ENCODE results near the gene ANKRD63.

The ANKRD63 gene

GRCh38 chr15:40303576-40303975, 20.7 kb upstream of the ANKRD63 start:
- no peak overlapping the region for H3K4ac ChIP-seq (ENCODE audit: low read depth, low read length)
- no peaks in the 10 kb centered on the region for H3K27me3 ChIP-seq (ENCODE audit: insufficient read depth, low read length)

GRCh38 chr15:40302981-40303380, 20.1 kb upstream of the ANKRD63 start:
- Histone ChIP-seq H3K9ac (ENCODE audit: low read length) (no peak overlapping the region), H4K91ac (ENCODE audit: low read depth, low read length) (no peak overlapping the region), H2AFZ (ENCODE audit: insufficient read depth, low read length, poor library complexity) (no peak overlapping the region), H3K9me3 (ENCODE audit: insufficient read depth, low read depth, low read length) (peaks cover 2% of the 10 kb centered on the region), H2BK5ac (ENCODE audit: low read depth, low read length, poor library complexity) (no peak overlapping the region), H3K4ac (ENCODE audit: low read depth, low read length) (no peak overlapping the region), H2AK5ac (ENCODE audit: low read length) (no peak overlapping the region), H3K4me1 (ENCODE audit: control insufficient read depth in 1 of 2, insufficient read depth in 2 of 2, low read length in 2 of 2) (peaks cover 20 to 23% of the 10 kb centered on the region in 2 experiments), H4K8ac (ENCODE audit: low read depth, low read length) (no peak overlapping the region), H2BK12ac (ENCODE audit: low read length) (no peak overlapping the region), H3K79me1 (ENCODE audit: low read length) (peaks cover 8% of the 10 kb centered on the region), H3K27me3 (ENCODE audit: insufficient read depth, low read length) (no peaks in the 10 kb centered on the region), H3K27ac (ENCODE audit: low read depth, low read length) (no peak overlapping the region), H3K23ac (ENCODE audit: low read length) (no peak overlapping the region), H3K36me3 (ENCODE audit: control insufficient read depth in 1 of 2, insufficient read depth in 2 of 2, low read length in 2 of 2) (no peaks in the 10 kb centered on the region), H3K79me2 (ENCODE audit: control insufficient read depth, insufficient read depth, low read length, poor library complexity) (no peaks in the 10 kb centered on the region), H4K12ac (ENCODE audit: low read depth, low read length) (no peak overlapping the region), H2BK120ac (ENCODE audit: insufficient read depth, low read length, poor library complexity) (no peak overlapping the region), H3K4me2 (ENCODE audit: low read length) (no peak overlapping the region), H3K4me3 (ENCODE audit: low read depth, low read length) (no peak overlapping the region), H3K18ac (ENCODE audit: low read length) (no peak overlapping the region), H3K14ac (ENCODE audit: low read length) (no peak overlapping the region)
- WGBS (ENCODE audit: extremely low coverage, insufficient coverage, insufficient read length), result no CpG with 5 or more reads among the region's 11 CpGs
- DNase-seq, result no peak

More at GRCh38 chr15:40303576-40303975, 20.7 kb upstream of the ANKRD63 start:
- WGBS (ENCODE audit: extremely low coverage, insufficient coverage, insufficient read length), result no CpG with 5 or more reads among the region's 2 CpGs
- H4K12ac ChIP-seq (ENCODE audit: low read depth, low read length), result no peak overlapping the region
- no peak overlapping the region for H3K23ac ChIP-seq (ENCODE audit: low read length)
- H2AK5ac ChIP-seq (ENCODE audit: low read length), result no peak overlapping the region
- no peak overlapping the region for H3K9ac ChIP-seq (ENCODE audit: low read length)
- no peak overlapping the region for H3K27ac ChIP-seq (ENCODE audit: low read depth, low read length)
- H3K79me1 ChIP-seq (ENCODE audit: low read length), result peaks cover 8% of the 10 kb centered on the region
- no peak overlapping the region for H2BK5ac ChIP-seq (ENCODE audit: low read depth, low read length, poor library complexity)
- H3K4me3 ChIP-seq (ENCODE audit: low read depth, low read length), result no peak overlapping the region
- H3K4me1 ChIP-seq (ENCODE audit: control insufficient read depth in 1 of 2, insufficient read depth in 2 of 2, low read length in 2 of 2), result peaks cover 23 to 25% of the 10 kb centered on the region in 2 experiments
- no peak overlapping the region for H2BK12ac ChIP-seq (ENCODE audit: low read length)
- H2BK120ac ChIP-seq (ENCODE audit: insufficient read depth, low read length, poor library complexity), result no peak overlapping the region
- no peak overlapping the region for H3K4me2 ChIP-seq (ENCODE audit: low read length)
- no peak overlapping the region for H2AFZ ChIP-seq (ENCODE audit: insufficient read depth, low read length, poor library complexity)
- H4K8ac ChIP-seq (ENCODE audit: low read depth, low read length), result no peak overlapping the region
- H3K14ac ChIP-seq (ENCODE audit: low read length), result no peak overlapping the region
- H3K18ac ChIP-seq (ENCODE audit: low read length), result no peak overlapping the region
- DNase-seq, result no peak
- no peak overlapping the region for H4K91ac ChIP-seq (ENCODE audit: low read depth, low read length)
- no peaks in the 10 kb centered on the region for H3K79me2 ChIP-seq (ENCODE audit: control insufficient read depth, insufficient read depth, low read length, poor library complexity)
- no peaks in the 10 kb centered on the region for H3K36me3 ChIP-seq (ENCODE audit: control insufficient read depth in 1 of 2, insufficient read depth in 2 of 2, low read length in 2 of 2)
- H3K9me3 ChIP-seq (ENCODE audit: insufficient read depth, low read depth, low read length), result no peaks in the 10 kb centered on the region

DNA sequence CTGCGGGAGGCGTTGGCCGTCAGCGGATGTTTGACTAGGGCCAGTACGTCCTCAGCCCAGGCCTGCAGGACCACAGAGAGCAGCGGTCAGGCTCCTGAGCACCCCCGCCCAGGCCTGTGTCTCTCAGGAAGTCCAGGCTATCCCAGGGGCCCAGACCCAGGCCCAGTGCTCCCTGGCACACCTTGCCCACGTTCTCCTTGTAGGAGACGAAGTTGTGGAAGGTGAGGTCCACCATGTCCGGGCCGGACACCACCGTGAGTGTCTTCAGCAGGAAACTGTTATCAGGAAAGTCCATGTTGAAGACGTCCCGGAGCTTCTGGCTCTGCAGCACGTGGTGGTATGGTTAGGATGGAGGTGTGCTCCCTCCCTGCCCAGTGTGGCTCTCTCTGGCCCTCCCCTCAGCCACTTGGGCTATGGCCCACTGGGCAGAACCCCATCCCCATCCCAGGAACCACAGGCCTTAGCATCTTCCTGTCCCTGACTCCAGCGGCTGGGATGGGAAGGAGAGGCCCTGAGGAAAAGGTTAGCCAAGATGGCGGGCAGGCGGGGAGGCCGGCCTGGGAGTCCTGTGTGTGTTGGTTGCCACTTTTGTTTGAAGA, 19.5 kb upstream of the ANKRD63 start:
- H3K4me1 ChIP-seq (ENCODE audit: control insufficient read depth in 1 of 2, insufficient read depth in 2 of 2, low read length in 2 of 2), result peaks cover 16 to 18% of the 10 kb centered on the region in 2 experiments
- H3K79me2 ChIP-seq (ENCODE audit: control insufficient read depth, insufficient read depth, low read length, poor library complexity), result no peaks in the 10 kb centered on the region
- H3K14ac ChIP-seq (ENCODE audit: low read length), result peak overlapping the region; percentile 59
- H3K36me3 ChIP-seq (ENCODE audit: control insufficient read depth in 1 of 2, insufficient read depth in 2 of 2, low read length in 2 of 2), result no peaks in the 10 kb centered on the region
- peak overlapping the region; percentile 5 for H2BK5ac ChIP-seq (ENCODE audit: low read depth, low read length, poor library complexity)
- peaks cover 8% of the 10 kb centered on the region for H3K79me1 ChIP-seq (ENCODE audit: low read length)
- peak overlapping the region; percentile 30 for H3K27ac ChIP-seq (ENCODE audit: low read depth, low read length)
- H2BK120ac ChIP-seq (ENCODE audit: insufficient read depth, low read length, poor library complexity), result peak overlapping the region; percentile 30
- DNase-seq, result no peak
- peak overlapping the region; percentile 68 for H4K91ac ChIP-seq (ENCODE audit: low read depth, low read length)
- peak overlapping the region; percentile 34 for H3K18ac ChIP-seq (ENCODE audit: low read length)
- H2AK5ac ChIP-seq (ENCODE audit: low read length), result peak overlapping the region; percentile 62
- no peak overlapping the region for H3K9ac ChIP-seq (ENCODE audit: low read length)
- no peak overlapping the region for H3K4me3 ChIP-seq (ENCODE audit: low read depth, low read length)
- no peak overlapping the region for H3K4me2 ChIP-seq (ENCODE audit: low read length)
- H3K23ac ChIP-seq (ENCODE audit: low read length), result no peak overlapping the region
- no peak overlapping the region for H3K4ac ChIP-seq (ENCODE audit: low read depth, low read length)
- peak overlapping the region; percentile 1 for H4K12ac ChIP-seq (ENCODE audit: low read depth, low read length)
- H2AFZ ChIP-seq (ENCODE audit: insufficient read depth, low read length, poor library complexity), result no peak overlapping the region
- H2BK12ac ChIP-seq (ENCODE audit: low read length), result peak overlapping the region; percentile 42
- no CpG with 5 or more reads among the region's 19 CpGs for WGBS (ENCODE audit: extremely low coverage, insufficient coverage, insufficient read length)
- H3K9me3 ChIP-seq (ENCODE audit: insufficient read depth, low read depth, low read length), result peaks cover 6% of the 10 kb centered on the region
- H4K8ac ChIP-seq (ENCODE audit: low read depth, low read length), result peak overlapping the region; percentile 14
- no peaks in the 10 kb centered on the region for H3K27me3 ChIP-seq (ENCODE audit: insufficient read depth, low read length)

DNA sequence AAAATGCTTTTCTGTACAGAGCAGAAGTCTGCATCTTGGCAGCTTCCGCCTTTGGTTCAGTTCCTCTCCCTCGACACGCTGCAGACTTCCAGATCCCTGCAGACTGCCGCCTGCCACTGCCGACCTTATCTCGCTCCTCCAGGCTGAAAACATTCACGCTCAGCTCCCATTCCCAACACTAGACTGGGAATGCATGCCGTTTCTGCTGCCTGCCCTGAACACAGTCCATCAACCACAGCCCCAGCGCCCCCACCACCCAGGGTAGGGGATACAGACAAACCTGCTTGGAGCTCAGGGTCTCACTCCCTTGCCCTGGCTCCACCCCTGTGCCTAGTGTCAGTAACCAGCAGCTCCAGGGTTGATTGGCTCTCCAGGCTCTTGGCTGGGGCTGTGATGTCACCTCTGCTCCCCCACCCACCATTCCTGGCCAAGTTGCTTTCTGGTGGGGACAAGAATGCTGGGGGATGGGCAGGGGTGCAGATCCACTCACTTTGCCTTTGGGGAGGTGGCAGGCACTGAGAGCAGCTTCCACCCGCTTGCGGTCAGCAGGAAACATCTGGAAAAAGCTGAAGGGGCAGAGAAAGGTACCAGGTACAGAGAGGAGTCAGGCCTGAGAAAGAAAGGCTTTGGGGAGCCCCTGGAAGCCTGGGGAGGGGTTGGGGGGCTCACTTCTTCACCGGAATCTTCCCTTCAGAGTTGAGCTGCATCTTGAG, 18.8 kb upstream of the ANKRD63 start:
- Histone ChIP-seq H2BK120ac (ENCODE audit: insufficient read depth, low read length, poor library complexity) (peak overlapping the region; percentile 30), H3K36me3 (ENCODE audit: control insufficient read depth in 1 of 2, insufficient read depth in 2 of 2, low read length in 2 of 2) (no peaks in the 10 kb centered on the region), H3K23ac (ENCODE audit: low read length) (no peak overlapping the region), H3K79me1 (ENCODE audit: low read length) (peaks cover 8% of the 10 kb centered on the region), H3K4me2 (ENCODE audit: low read length) (peak overlapping the region; percentile 6), H3K14ac (ENCODE audit: low read length) (peak overlapping the region; percentile 59), H3K4me1 (ENCODE audit: control insufficient read depth in 1 of 2, insufficient read depth in 2 of 2, low read length in 2 of 2) (peaks cover 21 to 24% of the 10 kb centered on the region in 2 experiments), H3K27ac (ENCODE audit: low read depth, low read length) (peak overlapping the region; percentile 30), H2BK5ac (ENCODE audit: low read depth, low read length, poor library complexity) (peak overlapping the region; percentile 2), H3K27me3 (ENCODE audit: insufficient read depth, low read length) (no peaks in the 10 kb centered on the region), H2BK12ac (ENCODE audit: low read length) (peak overlapping the region; percentile 42), H3K9ac (ENCODE audit: low read length) (no peak overlapping the region), H3K79me2 (ENCODE audit: control insufficient read depth, insufficient read depth, low read length, poor library complexity) (no peaks in the 10 kb centered on the region), H4K8ac (ENCODE audit: low read depth, low read length) (no peak overlapping the region), H3K9me3 (ENCODE audit: insufficient read depth, low read depth, low read length) (peaks cover 6% of the 10 kb centered on the region), H4K12ac (ENCODE audit: low read depth, low read length) (no peak overlapping the region), H3K18ac (ENCODE audit: low read length) (peak overlapping the region; percentile 34), H4K91ac (ENCODE audit: low read depth, low read length) (peak overlapping the region; percentile 68), H2AFZ (ENCODE audit: insufficient read depth, low read length, poor library complexity) (peak overlapping the region; percentile 9), H3K4ac (ENCODE audit: low read depth, low read length) (no peak overlapping the region), H3K4me3 (ENCODE audit: low read depth, low read length) (no peak overlapping the region), H2AK5ac (ENCODE audit: low read length) (peak overlapping the region; percentile 62)
- no CpG with 5 or more reads among the region's 12 CpGs for WGBS (ENCODE audit: extremely low coverage, insufficient coverage, insufficient read length)
- DNase-seq, result no peak
